ENCODE measurements around the gene NCR3LG1.

The NCR3LG1 gene

GRCh38 chr11:17350455-17351171 lies 987 bp upstream of the NCR3LG1 start:
- Mint-ChIP-seq H3K36me3 (ENCODE audit: low read depth) (no peaks in the 10 kb centered on the region), H3K4me1 (peaks cover 22% of the 10 kb centered on the region), H3K4me3 (peak overlapping the region; percentile 72 to 87 (median 74)), H3K27me3 (ENCODE audit: low read depth) (peaks cover 55% of the 10 kb centered on the region), H3K27ac (no peak overlapping the region), H3K9me3 (peaks cover 3% of the 10 kb centered on the region)
- TF ChIP-seq, protein P1, sequence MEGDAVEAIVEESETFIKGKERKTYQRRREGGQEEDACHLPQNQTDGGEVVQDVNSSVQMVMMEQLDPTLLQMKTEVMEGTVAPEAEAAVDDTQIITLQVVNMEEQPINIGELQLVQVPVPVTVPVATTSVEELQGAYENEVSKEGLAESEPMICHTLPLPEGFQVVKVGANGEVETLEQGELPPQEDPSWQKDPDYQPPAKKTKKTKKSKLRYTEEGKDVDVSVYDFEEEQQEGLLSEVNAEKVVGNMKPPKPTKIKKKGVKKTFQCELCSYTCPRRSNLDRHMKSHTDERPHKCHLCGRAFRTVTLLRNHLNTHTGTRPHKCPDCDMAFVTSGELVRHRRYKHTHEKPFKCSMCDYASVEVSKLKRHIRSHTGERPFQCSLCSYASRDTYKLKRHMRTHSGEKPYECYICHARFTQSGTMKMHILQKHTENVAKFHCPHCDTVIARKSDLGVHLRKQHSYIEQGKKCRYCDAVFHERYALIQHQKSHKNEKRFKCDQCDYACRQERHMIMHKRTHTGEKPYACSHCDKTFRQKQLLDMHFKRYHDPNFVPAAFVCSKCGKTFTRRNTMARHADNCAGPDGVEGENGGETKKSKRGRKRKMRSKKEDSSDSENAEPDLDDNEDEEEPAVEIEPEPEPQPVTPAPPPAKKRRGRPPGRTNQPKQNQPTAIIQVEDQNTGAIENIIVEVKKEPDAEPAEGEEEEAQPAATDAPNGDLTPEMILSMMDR (IDR thresholded peaks at IDR 0.05; ENCODE audit: unreplicated experiment in 3 of 3): no peak

DNA sequence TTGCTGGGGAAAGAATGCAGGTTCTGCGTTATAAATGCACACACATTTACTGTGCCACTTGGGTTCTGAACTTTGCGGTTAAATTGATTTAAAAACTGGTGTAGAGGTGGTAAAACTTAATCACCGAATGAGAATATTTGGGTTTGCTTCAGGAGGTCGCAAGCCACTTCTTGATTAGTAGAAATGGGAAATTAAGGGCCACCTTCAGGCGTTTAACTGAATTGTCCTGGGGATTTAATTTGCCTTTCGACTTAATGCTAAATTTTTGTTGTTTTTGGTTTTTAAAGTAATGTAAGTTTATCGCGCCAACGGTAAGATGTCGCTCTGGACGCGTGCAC lies 459 bp upstream of the NCR3LG1 start:
- Mint-ChIP-seq H3K27ac (no peak overlapping the region), H3K4me3 (peak overlapping the region; percentile 72 to 87 (median 74)), H3K9me3 (peaks cover 3% of the 10 kb centered on the region), H3K36me3 (ENCODE audit: low read depth) (no peaks in the 10 kb centered on the region), H3K4me1 (peaks cover 22% of the 10 kb centered on the region), H3K27me3 (ENCODE audit: low read depth) (peaks cover 55% of the 10 kb centered on the region)
- TF ChIP-seq, protein P1 (IDR thresholded peaks at IDR 0.05; ENCODE audit: unreplicated experiment in 3 of 3): peak in 1 of 3 experiments; percentile 23

DNA sequence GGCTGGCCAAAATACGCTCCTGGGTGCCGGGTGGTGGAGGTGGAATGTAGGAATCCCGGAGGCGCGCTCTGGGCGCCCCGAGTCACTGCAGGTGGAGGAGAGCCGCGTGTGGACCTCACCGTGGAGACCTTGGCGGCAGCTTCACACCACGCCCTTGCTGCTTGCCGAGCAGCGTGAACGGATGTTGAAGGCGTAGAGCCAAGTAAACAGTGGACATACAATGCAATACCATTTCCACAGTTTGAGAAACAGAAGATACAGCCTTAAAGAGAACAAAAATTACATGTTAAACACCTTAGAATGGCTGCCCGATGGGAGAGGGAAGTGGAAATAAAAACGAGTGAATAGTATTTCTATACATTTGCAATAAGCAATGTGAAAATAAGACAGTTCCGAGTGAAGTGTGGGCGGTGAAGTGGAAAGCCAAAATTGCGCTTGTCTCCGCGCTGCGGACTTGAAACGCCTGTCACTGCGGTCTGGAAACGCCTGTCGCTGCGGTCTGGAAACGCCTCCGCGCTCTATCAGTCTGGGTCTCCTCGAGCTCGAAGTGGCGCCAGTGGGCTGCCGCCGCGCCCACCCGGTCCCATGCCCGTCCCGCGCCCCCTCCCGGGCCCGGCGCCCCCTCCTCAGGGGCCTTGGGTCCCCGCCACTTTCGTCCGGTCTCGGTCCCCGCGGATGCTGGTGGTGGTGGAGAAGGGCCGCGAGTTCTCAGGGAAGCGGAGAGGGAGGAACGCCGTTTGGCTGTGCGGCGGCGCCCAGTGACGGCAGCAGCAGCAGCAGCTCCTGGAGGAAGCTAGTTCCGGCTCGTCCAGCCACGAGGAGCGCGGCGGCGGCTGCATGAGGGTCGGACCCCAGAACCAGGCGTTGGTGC lies 1.6 kb downstream of the NCR3LG1 start:
- peak overlapping the region; percentile 87 to 92 (median 89) for H3K4me3 Mint-ChIP-seq
- peak overlapping the region; percentile 42 to 66 (median 59) for H3K27ac Mint-ChIP-seq
- peaks cover 7% of the 10 kb centered on the region for H3K9me3 Mint-ChIP-seq
- TF ChIP-seq, protein P1 (IDR thresholded peaks at IDR 0.05; ENCODE audit: unreplicated experiment in 3 of 3): no peak
- H3K4me1 Mint-ChIP-seq: peaks cover 22% of the 10 kb centered on the region
- peaks cover 52% of the 10 kb centered on the region for H3K27me3 Mint-ChIP-seq (ENCODE audit: low read depth)
- H3K36me3 Mint-ChIP-seq (ENCODE audit: low read depth): no peaks in the 10 kb centered on the region

- Mint-ChIP-seq H3K27me3 (ENCODE audit: low read depth) (peaks cover 51% of the 10 kb centered on the region), H3K36me3 (ENCODE audit: low read depth) (peaks cover 1% of the 10 kb centered on the region), H3K27ac (peak overlapping the region; percentile 36 to 59 (median 42)), H3K4me1 (peaks cover 22% of the 10 kb centered on the region), H3K4me3 (peak overlapping the region; percentile 87 to 92 (median 89)), H3K9me3 (peaks cover 9% of the 10 kb centered on the region)
- TF ChIP-seq, protein P1 (IDR thresholded peaks at IDR 0.05; ENCODE audit: unreplicated experiment in 3 of 3): no peak
Measured at GRCh38 chr11:17353821-17354600, 2.4 kb downstream of the NCR3LG1 start.

DNA sequence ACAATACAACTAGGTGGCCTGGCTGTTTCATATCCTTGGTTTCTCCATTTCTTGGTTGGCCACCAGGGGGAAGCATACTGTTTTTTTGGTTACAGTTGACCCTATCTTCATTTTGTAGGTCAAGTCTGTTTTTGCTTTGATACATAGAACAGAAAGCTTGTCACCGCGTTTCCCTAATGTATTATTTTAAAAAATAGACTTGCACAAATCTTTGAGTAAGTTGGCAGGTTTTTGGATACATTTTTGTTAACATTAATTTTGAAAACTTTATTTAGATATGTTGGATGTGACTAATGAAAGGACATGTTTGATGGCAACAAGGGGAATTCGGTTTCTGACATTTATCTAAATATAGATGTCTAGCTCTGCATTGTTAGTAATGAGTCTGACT lies 3.0 kb downstream of the NCR3LG1 start:
- peaks cover 6% of the 10 kb centered on the region for H3K36me3 Mint-ChIP-seq (ENCODE audit: low read depth)

More for the DNA sequence above, 3.0 kb downstream of the NCR3LG1 start:
- Mint-ChIP-seq H3K27ac (no peak overlapping the region), H3K9me3 (peaks cover 12% of the 10 kb centered on the region), H3K4me1 (peaks cover 22% of the 10 kb centered on the region), H3K27me3 (ENCODE audit: low read depth) (peaks cover 46% of the 10 kb centered on the region), H3K4me3 (peak overlapping the region; percentile 83 to 92 (median 89))
- TF ChIP-seq, protein P1 (IDR thresholded peaks at IDR 0.05; ENCODE audit: unreplicated experiment in 3 of 3): peak; percentile 62 to 67 (median 62)

Data from nephron (organoid).